GM18505 (cell line): ENCODE results near the gene RIMS4.

Source experiments
- ATAC-seq: cut with Tn5 transposase; IDR thresholded peaks from one replicate; pipeline ENCODE4 v1.9.1; 2021; ENCODE audit not compliant: unreplicated experiment
- POLR2A ChIP-seq: IDR thresholded peaks from 4 replicates; pipeline ENCODE4 v1.6.1; 2011; ENCODE audit warnings: borderline replicate concordance; ENCODE audit not compliant: insufficient read depth, insufficient read length; ENCODE audit errors: extremely low read depth

The RIMS4 gene

GRCh38 chr20:44796758-44797457 is 13.4 kb downstream of the RIMS4 start:
- TF ChIP-seq POLR2A: no peak
- ATAC-seq: no peak

- ATAC-seq: no peak
- no peak for TF ChIP-seq POLR2A
Observed at GRCh38 chr20:44796311-44796710, 14.0 kb downstream of the RIMS4 start.

DNA sequence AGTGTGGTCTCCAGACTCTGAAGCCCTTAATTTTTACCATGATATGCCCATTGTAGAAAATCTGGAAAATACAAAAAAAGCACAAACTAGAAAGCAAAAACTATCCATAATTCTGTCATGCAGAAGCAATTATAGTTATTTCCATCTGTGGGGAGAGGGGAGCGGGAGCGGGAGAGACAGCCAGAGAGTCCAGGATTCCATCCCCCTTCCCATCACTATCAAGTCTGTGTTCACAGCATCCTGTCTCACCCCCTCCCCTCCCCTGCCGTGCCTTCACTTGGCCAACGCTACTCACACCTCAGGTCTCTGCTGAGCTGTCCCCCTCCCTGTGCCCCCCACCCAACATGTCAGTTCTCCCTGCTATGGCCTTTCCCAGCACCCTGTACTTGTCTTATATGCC is 14.5 kb downstream of the RIMS4 start:
- no peak for ATAC-seq
- no peak for TF ChIP-seq POLR2A

- TF ChIP-seq POLR2A: no peak
- ATAC-seq: no peak
Observed at GRCh38 chr20:44792796-44793195, 17.6 kb downstream of the RIMS4 start.

DNA sequence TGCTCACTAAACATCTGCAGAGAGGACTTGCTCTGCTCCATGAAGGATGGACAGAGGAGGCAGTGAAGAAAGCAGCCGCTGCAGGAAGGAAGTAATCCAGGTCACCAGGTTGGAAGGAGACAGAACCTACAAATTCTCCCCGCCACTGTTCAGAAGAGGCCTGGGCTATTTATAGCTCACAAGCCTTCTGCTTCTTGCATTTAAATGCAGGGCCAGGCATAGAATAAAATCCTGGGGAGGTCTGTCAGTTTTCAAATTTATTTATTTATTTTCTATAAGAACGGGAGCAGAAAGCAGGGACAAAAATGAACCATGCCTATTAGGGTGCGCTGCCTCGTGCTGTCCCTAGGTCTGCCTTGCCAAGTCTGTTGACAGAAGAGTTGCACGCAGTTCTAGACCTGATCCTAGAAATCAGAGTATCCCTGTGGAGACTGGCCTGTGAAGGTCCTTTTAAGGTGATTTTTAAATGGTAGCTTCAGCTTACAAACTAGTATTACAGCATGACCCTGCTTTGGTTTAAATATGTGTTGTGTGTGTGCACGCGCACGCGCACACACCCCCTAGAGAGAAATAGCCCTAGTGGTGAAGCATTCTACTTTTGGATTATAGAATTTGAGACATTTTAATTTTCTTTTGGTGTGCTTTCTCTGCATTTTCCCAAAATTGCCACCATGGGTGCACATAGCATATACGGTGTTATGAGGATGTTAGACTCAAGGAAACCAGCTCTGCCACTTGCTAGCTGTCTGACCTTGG is 19.5 kb downstream of the RIMS4 start:
- no peak for ATAC-seq

GRCh38 chr20:44788706-44789456 is 21.5 kb downstream of the RIMS4 start:
- TF ChIP-seq POLR2A: no peak
- ATAC-seq: no peak

More for the DNA sequence above, 19.5 kb downstream of the RIMS4 start:
- TF ChIP-seq POLR2A: no peak

DNA sequence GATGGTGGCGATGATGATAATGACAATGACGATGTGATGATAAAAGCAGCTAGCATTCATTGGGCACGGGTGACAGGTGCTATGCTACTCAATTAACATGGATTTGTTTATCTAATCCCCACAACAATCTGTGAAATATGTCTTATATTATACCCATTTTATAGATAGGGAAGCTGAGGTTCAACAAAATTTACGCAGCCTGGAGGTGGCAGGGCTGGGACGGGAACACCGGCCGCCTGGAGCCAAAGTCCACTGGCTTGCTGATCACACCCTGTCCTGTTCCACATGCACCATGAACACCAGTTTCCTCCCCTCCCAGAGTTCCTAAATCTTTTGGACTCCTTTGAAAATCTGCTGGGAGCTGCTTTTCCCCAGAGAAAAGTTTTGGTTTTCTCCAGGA is 23.0 kb downstream of the RIMS4 start:
- no peak for ATAC-seq
- TF ChIP-seq POLR2A: no peak

GRCh38 chr20:44785768-44786167 is 24.6 kb downstream of the RIMS4 start:
- no peak for ATAC-seq
- TF ChIP-seq POLR2A: no peak

GRCh38 chr20:44784688-44785087 is 25.7 kb downstream of the RIMS4 start:
- TF ChIP-seq POLR2A: no peak
- ATAC-seq: no peak

DNA sequence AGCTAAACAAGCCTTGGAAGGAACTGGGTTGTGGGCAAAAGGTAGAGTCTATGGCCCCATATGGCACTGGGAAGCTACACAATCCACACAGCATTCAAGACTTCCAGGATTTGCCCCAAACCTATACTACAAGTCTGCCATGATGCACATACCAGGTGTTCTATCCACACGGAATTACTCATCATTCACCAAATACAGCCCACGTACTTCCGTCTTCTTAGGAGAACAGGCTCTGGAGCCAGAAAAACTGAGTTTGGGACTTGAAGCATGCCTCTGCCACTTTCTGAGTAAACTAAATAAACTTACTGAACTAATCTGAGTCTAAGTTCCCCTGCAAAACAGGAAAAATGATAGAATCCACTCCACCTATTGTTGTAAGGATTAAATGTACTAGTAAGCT is 28.6 kb downstream of the RIMS4 start:
- TF ChIP-seq POLR2A: no peak
- ATAC-seq: no peak

GRCh38 chr20:44781118-44781517 is 29.2 kb downstream of the RIMS4 start:
- no peak for TF ChIP-seq POLR2A
- no peak for ATAC-seq

DNA sequence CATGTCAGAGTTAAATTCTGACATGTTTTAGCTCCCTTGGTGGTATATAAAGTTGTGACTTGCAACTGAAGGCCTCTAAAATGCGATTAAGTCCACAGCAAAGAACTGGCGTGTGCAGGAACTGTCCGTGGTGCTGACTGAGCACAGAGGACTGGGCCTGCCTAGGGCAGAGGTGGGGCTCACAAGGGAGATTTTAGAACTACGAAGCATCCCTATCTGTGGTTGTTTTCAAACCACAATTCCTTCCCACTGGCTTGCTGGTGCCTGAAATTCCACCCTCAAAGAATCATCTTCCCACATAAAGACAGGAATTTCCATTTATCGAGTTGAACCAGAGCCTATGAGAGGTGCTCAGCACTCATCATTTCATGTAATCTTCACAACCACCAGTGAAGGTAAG is 30.1 kb downstream of the RIMS4 start:
- ATAC-seq: no peak
- TF ChIP-seq POLR2A: no peak

GRCh38 chr20:44776980-44777379 is 33.4 kb downstream of the RIMS4 start:
- no peak for ATAC-seq
- TF ChIP-seq POLR2A: no peak

GRCh38 chr20:44773070-44773829 is 37.1 kb downstream of the RIMS4 start:
- ATAC-seq: no peak
- TF ChIP-seq POLR2A: no peak

GRCh38 chr20:44772636-44773035 is 37.7 kb downstream of the RIMS4 start:
- TF ChIP-seq POLR2A: no peak
- no peak for ATAC-seq
